Lower leg skin (tissue), 4 donors: ENCODE results near the gene GATM. TPM values are rescaled to one million over a fixed set of nuclear protein-coding genes. Genes with fewer than 3 reads are reported as not detected.

Experiments
- DNase-seq, 2 donors: peaks; one replicate each; pipeline ENCODE4 v3.0.0-alpha.2; 2019; ENCODE audit warnings: low spot score in 2 of 2
- H3K4me3 ChIP-seq: fragments of 200-600 bp; sonication (generic); 2 replicates; pipeline ENCODE4 v1.5.1; 2017; ENCODE audit warnings: mild to moderate bottlenecking, low read depth; ENCODE audit not compliant: poor library complexity, severe bottlenecking
- CTCF ChIP-seq, 3 donors: fragments of 450-650 bp; IDR thresholded peaks; one replicate each; pipeline ENCODE4 v1.5.1; 2016; ENCODE audit warnings: antibody characterized with exemption in 3 of 3, mild to moderate bottlenecking in 3 of 3, moderate library complexity in 2 of 3
- POLR2A ChIP-seq, 2 donors: fragments of 450-650 bp; IDR thresholded peaks; one replicate each; pipeline ENCODE4 v1.6.1; 2016 to 2017; ENCODE audit warnings: antibody characterized with exemption in 2 of 2, mild to moderate bottlenecking in 1 of 2, moderate library complexity in 1 of 2
- WGBS, 2 donors: methylation state at CpG; one replicate each; pipeline ENCODE4 v1.1.5; 2018; 5-methylcytosine and 5-hydroxymethylcytosine counted together
- intact Hi-C: fragments of 100-400 bp; cut with DNase I; formaldehyde crosslinking; loops from one replicate; pipeline ENCODE4 v1.15.0; 2023; ENCODE audit warnings: low total_unique reads
- total RNA-seq, 4 donors: library from RNA; depleted of rRNA; stranded (reverse); fragments of >200 nt; gene quantifications; one replicate each; pipeline ENCODE4 v1.1.0, GENCODE V29; 2016

Gene GATM
- total RNA-seq, 4 donors from 2014 or later, result 120 to 178 (median 159) TPM

DNA sequence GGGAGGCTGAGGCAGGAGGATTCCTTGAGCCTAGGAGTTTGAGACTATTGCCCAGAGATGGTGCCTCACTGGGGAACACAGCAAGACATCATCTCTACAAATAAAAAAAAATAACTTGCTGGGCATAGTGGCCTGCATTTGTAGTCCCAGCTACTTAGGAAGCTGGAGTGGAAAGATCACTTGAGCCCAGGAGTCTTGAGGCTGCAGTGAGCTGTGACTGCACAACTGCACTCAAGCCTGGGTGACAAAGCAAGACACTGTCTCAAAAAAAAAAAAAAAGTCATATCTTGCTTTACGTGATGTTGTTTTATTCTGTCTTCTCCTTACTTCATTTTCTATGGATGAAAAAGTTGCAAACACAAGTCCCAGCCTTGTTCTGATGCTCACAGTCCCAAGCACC is 14.1 kb downstream of the GATM start:
- intact Hi-C loops, result no loop called here
- no peak for DNase-seq
- 85 to 96% methylated on average over 1 of the region's 1 CpG for WGBS, 2 donors
- no peak for TF ChIP-seq CTCF (IDR thresholded peaks at IDR 0.05)
- no peak overlapping the region for H3K4me3 ChIP-seq

GRCh38 chr15:45363801-45364200 is 14.5 kb downstream of the GATM start:
- DNase-seq, result no peak
- TF ChIP-seq POLR2A (IDR thresholded peaks at IDR 0.05) (no peak), CTCF (IDR thresholded peaks at IDR 0.05) (no peak)
- WGBS, 2 donors, result 48 to 58% methylated on average over 3 of the region's 3 CpGs
- no peak overlapping the region for H3K4me3 ChIP-seq
- intact Hi-C loops, result no loop called here

- intact Hi-C loops, result no loop called here
- TF ChIP-seq CTCF (IDR thresholded peaks at IDR 0.05), result no peak
- no peak for TF ChIP-seq POLR2A (IDR thresholded peaks at IDR 0.05)
- DNase-seq, result no peak
- H3K4me3 ChIP-seq, result no peak overlapping the region
- WGBS, 2 donors, result 79 to 84% methylated on average over 4 of the region's 4 CpGs
These were observed 15.0 kb downstream of the GATM start for GRCh38 chr15:45363334-45363733.

DNA sequence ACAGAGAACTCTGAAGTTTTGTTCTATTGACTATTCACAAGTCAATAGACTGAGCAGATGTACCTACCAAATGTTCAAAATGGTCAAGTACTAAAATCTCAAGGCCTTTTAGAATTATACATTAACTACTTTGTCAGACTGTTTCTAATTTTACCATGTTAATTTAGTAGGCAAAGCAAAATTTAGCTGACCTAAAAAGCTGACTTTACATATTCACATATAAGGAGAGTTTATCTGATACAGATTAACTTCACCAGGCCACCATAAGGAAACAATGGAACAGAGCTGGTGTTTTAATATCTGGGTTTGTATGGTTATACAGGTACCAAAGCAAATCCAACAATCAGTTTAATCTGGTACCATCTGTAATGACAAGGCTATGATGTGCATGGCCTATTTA is 15.9 kb downstream of the GATM start:
- intact Hi-C loops, result no loop called here
- no peak for TF ChIP-seq CTCF (IDR thresholded peaks at IDR 0.05)
- no peak for TF ChIP-seq POLR2A (IDR thresholded peaks at IDR 0.05)
- no peak overlapping the region for H3K4me3 ChIP-seq
- DNase-seq, result no peak

GRCh38 chr15:45361878-45362277 is 16.5 kb downstream of the GATM start:
- DNase-seq, result no peak
- no peak for TF ChIP-seq CTCF (IDR thresholded peaks at IDR 0.05)
- no peak for TF ChIP-seq POLR2A (IDR thresholded peaks at IDR 0.05)
- intact Hi-C loops, result no loop called here
- H3K4me3 ChIP-seq, result no peak overlapping the region
- WGBS, 2 donors, result 95 to 96% methylated on average over 7 of the region's 7 CpGs

DNA sequence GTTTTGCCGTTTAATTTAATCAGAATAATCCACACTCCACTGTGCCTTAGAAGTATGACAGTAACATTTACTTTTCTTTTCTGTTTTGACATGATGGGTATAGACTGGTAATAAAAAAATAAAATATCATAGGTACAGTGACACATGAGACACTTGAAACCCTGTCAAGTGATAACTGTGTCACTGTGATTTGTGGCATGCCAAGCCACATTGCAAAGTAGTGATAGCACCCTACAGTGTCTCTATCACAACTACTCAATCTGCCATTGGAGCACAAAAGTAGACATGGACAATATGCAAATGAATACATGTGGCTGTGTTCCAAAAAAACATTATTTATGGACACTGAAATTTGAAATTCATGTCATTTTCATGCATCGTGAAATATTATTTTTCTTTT is 22.5 kb downstream of the GATM start:
- no peak for TF ChIP-seq POLR2A (IDR thresholded peaks at IDR 0.05)
- WGBS, 2 donors, result 90 to 92% methylated on average over 2 of the region's 2 CpGs
- intact Hi-C loops, result no loop called here

More for the DNA sequence above, 22.5 kb downstream of the GATM start:
- H3K4me3 ChIP-seq, result no peak overlapping the region
- DNase-seq, result no peak
